Right forelimb (tissue), 1 donor: ENCODE measurements around the gene RPL36.
"Not testable (repeated sequence)": the region's sequence is repeated elsewhere in the genome, so short reads cannot be mapped to it uniquely, and the experiment has no call there.

Source experiments
- DNase-seq: peaks from one replicate; pipeline ENCODE4 v3.0.0-alpha.2; 2018

Gene RPL36

DNA sequence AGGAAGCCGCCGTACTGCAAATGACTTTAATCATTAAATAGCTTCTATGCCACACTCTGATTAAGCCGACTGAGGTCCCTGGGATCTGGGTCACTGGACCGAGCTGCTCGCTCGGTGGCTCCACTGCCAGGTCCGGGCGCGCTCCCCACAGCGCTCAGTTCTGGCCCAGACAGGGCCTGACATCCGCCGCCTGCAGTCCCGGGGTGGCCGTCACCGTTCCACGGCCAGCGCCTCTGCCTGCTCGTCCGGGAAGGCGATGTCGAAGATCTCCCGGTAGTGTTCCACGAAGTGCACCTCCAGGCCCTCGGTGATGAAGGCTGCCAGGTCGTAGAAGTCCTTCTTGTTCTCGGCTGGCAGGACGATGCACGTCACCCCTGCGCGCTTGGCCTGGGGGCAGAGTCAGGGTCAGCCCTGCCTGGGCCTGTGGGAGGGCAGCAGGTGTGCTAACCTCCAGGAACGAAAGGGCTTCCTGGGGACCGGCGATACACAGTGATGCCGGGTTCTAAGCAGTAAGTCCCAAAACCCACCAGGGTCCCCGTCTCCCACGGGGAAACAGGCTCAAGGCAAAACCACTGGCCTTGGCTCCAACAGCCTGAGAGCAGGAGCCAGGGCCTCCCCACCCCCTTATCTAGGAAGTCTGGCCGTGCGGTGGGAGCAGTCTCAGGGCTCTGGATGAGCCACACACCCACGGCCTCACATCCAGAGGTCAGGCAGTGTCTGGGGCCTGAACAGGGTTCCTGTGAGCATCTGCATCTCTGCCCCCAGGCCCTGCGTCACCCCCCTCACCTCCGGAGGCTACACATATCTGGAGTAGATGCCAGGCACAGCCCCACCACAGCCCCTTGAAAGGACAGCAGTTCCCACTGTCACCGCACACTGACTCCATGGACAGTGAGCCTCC is 2.0 kb downstream of the RPL36 start:
- DNase-seq = peak; percentile 44

DNA sequence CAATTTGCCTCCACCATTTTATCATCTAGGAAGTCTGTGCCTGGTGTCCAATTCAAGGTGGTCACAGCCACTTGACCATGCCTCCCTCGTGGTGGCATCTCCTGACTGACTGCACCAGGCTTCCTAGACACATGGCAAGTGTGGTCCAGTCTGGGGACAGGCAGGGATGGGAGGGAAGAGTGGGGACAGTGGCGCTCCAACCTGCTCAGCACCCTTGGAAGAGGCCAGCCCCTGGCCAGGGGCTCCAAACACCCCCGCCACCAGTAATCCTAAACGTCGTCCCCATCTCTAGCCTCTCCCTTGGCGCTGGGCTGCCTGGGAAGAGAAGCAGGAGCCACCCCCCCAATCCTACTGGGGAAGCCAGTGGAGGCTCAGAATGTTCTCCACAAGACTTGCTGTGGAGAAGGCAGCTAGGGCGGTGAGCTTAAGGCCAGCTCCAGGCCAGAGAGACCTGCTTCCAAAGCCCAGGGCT is 2.7 kb downstream of the RPL36 start:
- DNase-seq = no peak

DNA sequence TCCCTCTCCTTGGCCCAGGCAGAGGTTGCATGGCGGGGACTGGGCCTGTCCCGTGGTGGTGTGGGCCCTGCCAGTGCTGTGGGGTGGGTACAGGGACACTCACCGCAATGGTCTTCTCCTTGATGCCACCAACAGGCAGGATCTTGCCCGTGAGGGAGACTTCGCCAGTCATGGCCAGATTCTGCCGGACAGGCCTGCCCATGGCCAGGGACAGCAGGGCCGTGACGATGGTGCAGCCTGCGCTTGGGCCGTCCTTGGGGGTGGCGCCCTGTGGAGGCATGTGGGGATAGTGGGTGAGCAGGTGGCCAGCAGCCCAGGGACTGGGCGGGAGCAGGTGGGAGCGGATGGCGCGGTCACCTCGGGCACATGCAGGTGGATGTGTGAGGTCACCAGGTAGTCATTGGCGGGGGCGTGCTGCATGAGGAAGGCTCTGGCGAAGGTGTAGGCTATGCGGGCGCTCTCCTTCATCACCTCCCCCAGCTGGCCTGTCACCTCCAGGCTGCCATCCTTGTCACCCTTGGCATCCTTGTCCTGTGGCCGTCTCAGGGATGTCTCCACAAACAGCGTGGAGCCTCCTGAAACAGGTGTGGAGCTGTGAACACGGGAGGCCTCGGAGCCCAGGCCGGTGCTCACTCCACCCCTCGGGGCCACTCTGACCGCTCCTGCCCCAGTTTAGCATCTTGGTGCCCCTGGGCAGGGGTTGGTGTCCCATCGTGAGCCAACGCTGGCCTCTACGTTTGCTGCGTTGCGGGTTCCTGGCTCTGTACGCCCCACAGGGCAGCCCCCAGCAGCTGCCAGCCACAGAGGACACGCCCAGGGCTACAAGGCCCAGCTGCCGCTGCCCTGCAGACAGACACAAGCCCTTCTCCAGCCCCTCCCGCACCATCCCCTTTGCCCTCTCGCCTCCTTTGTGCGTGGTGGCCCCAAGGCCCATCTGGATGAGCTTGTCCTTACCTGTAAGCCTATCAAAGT is 3.4 kb downstream of the RPL36 start:
- peak; percentile 47 for DNase-seq

DNA sequence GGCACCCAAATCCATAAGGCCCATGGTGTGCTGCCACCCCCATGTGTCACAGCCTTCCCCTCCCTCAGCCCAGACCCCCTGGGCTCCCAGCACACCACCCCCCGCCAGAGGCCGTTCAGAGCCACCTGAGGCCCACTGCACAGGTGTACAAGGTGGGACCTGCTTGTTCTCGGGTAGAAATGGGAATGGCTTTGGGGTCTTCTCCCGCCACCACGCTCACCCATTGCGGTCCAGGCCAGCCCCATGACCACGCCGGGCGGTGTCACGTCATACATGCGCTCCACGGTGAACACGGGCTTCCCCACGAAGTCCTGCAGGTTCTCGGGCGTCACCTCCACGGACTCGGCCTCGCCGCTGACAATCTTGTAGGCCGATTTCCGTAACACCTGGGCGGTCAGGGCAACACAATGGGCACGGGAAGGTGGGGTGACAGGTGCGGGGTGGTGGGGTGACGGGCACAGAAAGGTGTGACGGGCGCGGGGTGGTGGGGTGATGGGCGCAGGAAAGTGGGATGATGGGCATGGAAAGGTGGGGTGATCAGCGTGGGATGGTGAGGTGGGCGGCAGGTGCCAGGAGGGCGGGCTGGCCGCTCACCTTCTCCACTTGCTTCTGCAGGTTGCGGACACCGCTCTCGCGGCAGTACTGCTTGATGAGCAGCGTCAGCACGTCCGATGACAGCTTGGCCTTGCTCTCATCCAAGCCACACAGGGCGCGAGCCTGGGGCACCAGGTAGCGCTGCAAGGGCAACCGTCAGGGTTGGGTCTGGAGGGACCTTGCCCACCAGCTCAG is 4.3 kb downstream of the RPL36 start:
- peak; percentile 41 for DNase-seq

DNA sequence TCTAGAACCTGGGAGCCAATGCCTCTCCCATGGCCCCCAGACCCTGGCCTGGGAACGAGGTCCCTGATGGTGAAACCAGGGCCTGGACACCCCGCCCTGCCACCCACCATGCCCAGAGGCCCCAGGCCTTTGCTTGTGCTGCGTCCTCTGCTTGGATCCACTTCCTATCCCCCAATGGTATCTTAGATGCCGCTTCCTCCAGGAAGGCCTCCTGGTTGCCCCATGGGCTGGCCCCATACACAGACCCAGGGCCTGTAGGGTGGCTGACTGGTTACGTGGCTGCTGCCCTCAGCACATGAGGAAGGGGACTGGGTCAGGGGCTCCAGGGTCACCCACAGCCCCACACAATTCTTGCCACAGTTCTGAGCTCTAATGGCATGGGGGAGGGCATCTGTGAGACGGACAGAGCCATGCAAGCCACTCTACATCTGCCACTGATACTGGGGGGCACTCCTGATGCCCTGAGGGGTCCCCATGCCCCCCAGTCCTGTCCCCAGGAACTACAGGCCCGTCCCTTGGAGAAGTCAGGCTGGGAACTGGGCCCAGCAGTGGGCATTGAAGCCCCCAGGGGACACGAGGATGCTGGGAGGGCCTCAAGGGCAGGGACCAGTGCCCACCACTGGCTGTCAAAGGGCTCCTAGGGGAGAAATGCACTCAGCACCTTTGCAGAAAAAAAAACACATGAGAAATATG is 5.0 kb downstream of the RPL36 start:
- DNase-seq = peak; percentile 40

DNA sequence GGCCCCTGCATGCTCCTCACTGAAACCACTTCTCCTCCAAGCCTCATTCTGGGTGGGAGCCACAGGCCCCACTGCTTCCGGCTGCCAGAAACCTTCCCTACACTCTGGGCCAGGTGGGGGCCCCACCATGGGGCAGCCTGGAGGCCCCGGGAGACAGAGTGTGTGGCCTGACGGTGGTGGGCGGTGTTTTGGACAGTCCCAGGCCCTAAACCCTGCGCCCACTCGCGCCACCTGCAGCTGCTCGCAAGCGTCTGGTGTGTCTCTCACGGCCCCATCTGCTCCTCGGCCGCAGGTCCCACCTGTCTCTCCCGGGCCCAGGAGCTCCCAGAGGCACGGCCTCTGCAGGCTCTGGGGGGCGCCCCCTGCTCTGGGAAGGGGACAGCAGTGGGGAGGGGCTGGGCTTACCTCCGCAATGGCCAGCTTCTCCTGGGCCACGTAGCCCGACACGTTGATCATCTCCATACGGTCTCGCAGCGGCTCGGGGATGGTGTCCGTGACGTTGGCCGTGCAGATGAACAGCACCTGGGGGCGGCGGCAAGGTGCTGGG is 5.6 kb downstream of the RPL36 start:
- DNase-seq = peak; percentile 44

DNA sequence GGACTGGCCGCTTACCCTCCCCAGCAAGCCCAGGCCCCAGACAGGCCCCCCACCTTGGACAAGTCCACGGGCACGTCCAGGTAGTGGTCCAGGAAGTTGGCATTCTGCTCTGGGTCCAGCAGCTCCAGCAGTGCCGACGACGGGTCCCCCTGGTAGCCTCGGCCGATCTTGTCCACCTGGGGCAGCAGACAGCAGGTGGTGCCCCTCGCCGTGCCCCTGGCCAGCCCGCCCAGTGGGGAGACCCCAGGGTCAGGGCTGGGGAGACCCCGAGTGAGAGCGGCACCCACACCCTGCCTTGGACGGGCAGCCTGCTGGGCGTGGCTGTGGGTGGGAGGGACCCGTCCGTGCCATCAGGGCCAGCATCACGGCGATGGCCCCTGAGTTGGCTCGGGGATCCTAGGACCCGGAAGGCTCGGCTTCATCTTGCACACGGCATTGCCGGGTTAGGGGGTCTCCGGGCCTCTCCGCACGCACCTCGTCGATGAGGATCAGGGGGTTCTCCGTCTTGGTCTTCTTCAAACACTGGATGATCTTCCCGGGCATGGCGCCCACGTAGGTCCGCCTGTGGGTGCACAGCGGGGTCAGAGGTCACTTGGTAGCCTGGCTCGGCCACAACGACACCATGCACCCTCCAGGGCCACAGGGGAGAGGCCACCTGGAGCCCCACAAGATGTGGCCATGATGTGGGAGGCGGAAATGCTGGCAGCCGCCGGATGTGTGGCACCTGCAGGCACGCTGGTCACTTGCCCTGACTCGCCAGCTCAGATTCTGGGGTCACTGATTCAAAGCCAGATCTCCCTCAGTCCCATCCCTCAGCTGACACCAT is 6.3 kb downstream of the RPL36 start:
- DNase-seq = peak; percentile 44

DNA sequence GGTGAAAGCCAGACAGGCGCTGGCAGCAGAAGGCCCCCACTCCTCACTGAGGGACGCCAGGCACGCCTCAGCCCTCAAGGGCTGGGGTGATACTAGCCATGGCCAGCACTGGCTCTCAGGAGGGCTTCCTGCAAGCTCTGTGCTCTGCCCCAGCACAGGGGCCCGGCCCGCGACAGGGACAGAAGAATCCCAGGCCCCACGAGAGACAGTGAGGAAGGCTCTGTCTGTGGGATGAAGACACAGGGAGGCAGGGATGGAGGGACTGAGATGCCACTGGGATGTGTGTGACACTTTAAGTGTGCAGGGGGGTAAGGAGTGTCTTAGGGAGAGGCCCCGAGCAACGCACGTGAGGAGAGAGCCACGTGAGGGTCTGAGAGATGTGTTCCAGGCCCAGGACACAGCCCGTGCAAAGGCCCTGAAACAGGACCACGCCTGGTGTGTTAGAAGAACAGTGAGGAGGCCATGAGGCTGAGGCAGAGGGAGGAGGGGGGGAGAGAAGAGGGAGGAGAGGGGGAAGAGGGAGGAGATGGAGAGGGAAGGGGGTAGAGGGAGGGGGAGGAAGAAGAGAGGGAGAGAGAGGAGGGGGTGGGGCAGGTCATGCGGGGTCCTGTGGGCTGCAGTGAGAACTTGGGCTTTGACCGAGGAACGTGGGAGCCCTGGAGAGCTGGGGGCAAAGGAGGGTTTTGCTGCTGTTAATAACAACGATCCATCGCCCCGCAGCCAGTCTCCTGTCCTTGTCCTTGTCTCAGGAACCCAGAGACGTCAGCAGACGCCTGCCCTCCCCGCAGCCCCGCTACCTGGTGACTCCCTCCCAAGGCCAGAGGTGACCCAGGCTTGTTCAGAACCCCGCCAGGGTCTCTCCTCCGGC is 7.2 kb downstream of the RPL36 start:
- peak; percentile 38 for DNase-seq

DNA sequence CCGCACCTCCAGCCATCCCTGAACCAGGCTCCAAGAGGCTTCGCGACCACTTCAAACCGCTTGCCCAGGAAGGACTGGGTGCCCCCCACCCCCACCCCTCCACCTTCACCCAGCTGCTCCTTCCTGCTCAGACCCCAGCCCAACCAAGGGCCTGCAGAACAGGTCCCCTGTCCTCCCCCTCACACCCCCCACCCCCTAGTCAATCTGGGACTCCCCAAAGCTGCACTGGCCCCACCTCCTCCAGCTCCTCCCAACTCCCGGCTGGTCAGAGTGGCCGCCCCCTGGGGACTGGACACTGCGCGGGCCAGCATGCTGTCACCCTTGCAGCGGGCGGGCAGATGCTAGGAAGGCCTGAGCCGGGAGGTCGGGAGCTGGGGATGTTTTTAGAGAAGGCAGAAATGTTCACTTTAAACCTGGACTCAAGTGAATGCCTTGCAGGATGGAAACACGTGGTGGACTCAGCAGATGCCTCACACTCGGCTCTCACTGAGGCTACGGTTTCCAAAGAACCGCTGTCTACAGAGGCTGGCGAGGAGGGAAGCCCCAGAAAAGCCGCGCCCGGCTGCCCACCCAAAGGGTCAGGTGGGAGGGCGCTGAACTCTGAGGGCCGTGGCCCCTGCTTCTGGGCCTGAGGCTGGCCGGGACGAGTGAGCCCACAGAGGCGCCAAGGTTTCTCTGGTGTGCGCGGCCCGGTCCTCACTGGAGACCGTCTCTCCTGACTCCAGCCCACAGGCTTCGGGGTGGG is 8.0 kb downstream of the RPL36 start:
- DNase-seq = peak; percentile 43

DNA sequence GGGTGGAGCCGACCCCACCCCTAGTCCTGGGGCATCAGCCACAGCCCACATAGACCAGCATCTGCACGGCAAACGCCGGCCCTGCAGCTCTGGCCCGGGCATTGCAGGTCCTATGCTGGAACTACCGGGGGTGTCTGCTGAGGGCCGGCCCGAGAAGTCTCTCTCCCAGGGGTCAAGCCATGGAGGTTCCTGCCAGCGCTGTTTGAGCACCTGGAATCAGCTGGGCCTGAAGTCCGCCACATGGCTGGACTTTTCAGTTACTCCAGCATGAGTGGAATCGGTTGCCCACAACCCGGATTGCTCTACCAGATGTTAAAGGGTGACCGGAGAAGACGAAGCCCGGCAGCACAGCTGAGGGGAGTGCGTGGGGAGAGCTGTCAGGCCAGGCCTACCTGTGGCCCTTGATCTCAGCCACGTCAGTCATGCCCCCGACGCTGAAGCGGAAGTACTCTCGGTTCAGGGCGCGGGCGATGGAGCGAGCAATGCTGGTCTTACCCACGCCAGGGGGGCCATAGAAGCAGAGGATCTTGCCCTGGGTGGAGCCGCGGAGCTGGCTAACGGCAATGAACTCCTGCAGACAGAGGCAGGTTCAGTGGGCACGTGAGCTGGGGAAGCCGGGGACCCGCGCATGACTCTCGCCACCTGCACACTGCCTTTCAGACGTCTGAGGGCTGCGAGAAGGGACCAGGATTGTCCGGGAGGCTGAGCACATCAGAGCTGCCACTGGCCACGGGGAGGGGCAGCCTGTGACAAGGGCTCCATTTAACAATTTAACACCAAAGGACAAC is 8.7 kb downstream of the RPL36 start:
- DNase-seq = peak; percentile 41

DNA sequence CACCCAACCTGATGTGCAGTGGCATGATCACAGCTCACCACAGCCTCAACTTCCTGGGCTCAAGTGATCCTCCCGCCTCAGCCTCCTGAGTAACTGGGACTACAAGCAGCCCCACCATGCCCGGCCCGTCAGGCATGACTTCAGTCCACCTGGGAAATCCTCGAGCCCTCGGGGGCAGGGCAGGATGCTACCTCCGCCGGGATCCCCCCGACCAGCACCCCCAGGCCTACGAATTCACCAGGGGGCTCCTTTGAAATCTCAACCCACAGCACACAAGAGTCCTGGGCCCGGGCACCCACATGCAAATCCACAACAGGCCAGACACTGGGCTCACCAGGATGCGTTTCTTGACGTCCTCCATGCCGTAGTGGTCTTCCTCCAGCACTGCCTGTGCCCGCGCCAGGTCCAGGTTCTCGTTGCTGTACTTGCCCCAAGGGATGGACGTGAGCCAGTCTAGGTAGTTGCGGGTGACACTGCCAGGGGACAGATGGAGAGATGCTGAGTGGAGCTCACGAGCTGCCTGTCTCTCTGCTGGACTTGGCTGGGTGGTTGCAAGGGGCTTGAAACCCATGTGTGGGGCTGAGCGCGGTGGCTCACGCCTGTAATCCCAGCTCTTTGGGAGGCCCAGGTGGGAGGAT is 10.5 kb downstream of the RPL36 start:
- DNase-seq = peak; percentile 37

DNA sequence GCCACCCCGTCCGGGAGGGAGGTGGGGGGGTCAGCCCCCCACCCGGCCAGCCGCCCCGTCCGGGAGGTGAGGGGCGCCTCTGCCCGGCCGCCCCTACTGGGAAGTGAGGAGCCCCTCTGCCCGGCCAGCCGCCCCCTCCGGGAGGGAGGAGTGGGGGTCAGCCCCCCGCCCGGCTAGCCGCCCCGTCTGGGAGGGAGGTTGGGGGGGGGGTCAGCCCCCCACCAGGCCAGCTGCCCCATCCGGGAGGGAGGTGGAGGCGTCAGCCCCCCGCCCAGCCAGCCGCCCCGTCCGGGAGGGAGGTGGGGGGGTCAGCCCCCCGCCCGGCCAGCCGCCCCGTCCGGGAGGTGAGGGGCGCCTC is 11.9 kb downstream of the RPL36 start:
- not testable (repeated sequence) for DNase-seq

DNA sequence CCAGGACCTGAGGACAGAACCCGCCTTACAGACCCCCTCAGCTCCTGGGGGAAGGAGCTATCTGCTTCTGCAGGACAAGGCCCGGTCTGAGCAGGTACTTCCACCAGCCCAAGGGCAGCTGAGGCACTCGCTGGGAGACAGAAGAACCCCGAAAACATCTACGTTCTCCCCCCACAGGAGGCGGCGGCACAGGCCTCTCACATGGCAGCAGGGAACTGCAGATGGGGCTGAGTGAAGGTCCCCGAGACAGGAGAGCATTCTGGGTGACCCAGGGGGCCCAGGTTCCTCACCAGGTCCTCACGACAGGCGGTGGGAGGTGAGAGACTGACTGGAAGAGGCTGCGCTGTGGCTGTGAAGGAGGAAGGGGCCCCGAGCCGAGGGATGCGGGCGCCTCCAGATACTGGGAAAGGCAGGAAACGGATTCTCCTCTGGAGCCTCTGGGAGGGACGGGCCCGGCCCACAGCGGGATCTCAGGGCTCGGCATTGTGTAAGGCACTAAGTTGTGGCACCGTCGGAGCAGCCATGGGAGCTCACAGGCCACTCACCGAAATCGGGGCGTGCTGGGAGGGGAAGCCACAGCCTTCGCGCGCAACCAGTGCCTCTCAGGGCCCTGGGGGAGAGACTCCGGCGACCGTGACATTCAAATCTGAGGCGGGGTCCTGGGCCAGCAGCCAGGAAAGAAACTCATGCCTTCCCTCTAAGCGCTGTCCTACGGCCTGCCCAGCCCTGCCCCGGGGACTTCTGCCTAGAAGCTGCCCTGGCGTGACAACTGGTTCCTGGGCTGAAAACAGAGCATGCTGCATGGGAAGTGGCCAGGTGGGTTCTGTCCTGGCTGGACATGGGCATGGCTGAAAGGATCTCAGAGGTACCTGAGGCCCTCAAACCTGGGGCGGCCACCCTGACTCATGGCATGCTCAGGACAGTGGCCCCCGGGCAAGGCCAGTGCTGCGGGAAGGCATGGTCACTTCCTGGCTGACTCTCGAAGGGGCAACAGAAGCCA is 14.0 kb downstream of the RPL36 start:
- no peak for DNase-seq

DNA sequence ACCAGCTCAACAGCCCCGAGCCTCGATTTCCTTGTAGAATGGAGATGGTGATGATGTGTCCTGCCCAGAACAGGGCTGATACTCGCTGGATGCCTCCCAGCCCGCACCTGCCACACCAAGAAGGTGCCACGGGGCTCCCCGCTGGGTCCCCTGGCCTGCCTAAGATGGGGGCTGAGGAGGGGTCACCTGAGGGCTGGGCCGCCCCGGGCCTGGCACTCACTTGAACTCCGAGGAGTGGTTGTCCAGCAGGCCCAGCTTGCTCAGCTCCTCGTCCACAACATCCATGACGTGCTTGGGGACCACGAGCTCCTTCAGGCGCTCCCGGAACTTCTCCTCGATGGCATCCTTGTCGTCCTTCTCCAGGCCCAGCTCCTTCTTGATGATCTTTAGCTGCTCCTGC is 15.5 kb downstream of the RPL36 start:
- no peak for DNase-seq

DNA sequence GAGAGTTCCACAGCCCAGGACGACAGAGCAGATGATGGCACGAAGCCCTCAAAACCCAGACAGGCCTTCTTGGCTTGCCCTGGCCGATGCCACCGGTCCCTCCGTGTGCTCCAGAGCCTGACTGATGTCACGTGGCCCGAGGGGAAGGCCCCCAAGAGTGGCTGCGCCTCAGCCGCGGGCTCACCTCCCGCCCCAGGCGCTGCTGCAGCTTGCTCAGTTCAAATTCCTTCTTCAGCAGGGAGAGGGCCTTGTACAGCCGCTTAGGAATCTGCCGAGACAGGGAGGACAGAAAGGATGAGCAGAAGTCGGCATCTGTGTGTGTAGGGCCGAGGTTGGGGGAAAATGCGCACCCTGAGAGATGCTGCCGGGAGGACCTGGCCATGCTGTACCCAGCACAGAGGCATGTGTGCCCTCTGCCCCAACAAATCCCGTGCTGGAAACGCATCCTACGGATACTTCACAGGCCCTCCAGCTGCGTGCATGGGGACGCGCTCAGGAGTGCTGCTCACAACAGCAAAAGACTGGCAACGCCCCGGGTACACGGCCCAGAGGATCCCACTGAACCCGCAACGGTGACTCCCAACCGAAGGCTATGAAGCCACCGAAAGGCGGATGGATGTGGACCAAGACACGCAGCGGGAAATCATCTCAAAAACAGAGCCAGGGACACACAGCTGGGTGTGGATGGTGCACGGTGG is 16.9 kb downstream of the RPL36 start:
- no peak for DNase-seq
